Stimulated activated CD8-positive, alpha-beta memory T cell treated with anti-CD3 and anti-CD28 coated beads, Interleukin-7, amount 100 ng/mL, for 1 hour (primary cell): ENCODE measurements around the gene SLC41A1.
A peak's percentile ranks its signal among the peaks of the same experiment; 100 is the strongest.

ENCODE experiments used
- DNase-seq, 2 donors: peaks; one replicate each; pipeline ENCODE4 v3.0.0-alpha.2; 2020; ENCODE audit warnings: low read depth in 2 of 2

Gene SLC41A1

DNA sequence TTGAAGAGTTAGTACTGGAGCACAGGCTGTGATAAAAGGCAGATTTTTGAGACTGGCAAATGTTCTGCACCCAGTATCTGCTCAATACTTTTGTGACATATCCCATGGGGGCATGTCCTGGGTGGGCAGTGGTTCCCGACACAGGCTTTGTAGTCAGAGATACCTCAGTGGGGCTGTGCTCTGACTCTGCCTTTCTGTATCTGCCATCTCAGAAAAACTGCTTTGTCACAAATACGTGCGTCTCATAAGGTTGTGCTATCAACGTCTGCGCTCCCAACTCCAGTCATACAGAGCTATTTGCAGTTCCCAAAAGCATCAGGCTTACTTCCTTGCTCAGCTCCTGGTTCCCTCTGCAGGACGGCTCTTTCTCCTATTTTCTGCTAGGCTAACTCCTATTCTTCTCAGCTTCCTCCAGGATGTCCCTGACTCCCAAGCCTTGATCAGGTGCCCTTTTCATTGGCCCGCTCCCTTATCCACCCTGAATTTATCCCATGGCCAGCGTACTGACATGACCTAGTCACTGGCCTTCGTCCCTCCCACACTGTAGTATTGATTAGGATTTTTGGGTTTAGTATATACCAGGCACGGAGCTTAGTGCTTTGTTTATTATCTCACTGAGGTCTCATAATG is 25.6 kb downstream of the SLC41A1 start:
- no peak for DNase-seq

DNA sequence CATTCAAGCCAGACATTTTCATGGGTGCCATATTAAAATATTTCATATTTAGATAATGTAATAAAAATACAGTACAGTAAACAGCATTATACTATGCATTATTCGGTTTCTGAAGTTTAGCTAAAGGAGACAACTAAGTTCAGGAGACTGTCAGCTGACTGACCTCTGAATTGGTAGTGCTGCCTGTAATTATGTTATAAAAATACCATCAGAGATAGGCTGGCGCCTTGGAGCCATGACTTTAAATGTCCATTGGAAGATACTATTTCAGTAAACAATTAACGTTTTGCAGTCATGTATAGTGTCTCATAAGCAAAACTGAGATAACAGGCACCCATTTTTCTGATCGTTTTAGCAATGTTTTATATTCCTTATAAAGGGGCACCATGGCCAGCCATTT is 26.4 kb downstream of the SLC41A1 start:
- DNase-seq = no peak

DNA sequence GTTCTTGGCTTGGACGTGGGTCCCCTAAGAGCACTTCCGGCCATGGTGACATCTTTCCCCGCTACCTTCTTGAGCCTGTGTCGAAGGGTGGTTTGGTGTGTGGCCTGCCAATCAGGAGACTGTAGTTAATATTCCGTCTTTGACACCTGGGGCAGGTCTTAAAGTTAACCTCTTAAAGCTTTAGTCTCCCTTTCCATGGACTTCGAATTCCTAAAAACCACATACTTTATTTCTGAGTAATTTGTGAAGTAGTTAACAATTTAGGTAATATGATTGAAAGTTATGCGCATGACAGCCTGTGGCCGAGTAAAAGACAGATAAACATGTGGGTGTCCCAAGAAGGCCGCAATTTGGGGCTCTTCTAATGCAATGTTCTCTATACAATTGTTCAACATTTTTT is 27.6 kb downstream of the SLC41A1 start:
- no peak for DNase-seq

DNA sequence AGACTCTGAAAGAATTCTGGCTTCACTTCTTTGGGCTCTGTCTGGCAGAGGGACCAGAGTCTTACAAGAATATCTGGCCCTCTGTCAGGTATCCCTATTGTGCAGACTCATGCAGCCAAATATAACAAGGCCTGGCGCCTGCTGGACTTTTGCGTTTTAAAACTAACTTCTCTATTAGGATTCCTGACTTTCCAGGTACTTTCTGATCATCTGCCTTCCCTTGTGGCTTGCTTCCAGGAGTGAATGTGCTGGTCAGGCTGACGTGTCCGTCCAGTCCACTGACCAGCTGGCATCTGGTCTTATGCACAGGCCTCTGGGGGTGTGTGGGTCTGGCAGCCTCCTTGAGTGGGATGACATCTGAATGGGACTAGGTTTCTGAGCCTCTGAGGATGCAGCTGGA is 29.1 kb downstream of the SLC41A1 start:
- no peak for DNase-seq

DNA sequence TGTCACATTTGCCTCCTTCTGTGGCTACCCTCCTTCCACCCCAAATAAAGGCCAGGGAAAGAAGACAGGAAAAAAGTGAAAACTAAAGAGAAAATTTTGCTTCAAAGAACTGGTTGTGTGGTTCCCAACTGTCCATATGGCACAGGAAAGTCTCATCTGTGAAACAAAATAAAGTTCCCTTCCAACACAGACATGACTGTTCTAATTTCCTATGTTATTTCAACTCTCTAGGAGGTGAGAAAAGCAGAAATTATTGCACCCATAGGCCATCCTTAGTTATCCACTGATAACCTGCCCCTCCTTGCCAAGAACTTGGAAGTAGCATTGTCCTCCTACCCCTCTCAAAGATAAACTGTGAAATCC is 29.6 kb downstream of the SLC41A1 start:
- no peak for DNase-seq

DNA sequence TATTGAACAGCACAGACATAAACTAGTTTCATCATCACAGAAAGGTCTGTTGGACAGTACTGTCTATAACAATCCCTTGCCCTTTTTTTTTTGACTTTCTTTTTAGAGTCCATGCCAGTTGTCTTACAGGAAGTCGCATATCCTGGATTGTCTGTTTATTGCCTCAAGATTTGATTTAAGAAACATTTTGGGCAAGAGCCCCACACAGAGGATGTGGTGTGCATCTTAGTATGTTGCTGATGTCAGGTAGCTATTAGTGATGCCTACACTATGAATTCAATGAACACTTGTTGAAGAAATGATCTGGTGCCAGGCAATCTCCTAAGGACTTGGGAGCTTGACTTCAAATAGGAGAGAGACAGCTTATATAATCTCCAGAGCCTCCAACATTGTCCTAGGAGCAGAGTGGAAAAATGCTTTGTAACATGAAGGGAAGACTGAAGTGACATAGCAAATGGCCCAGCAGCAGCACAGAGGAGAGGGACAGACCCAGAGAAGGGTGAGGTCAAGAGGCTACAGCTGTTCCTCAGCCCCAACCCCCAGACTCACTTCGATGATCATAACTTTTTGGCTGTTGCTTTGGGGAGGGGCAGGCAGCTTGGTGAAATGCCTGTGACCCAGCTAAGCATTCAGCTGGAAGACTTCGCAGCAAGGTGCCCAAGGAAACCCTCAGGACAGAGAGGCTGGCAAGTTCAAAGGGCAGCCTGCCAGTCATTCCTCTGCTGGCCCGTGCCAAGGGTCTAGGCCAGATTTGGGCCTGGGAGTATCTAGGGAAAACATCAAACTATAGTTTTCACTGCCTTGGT is 30.2 kb downstream of the SLC41A1 start:
- no peak for DNase-seq

DNA sequence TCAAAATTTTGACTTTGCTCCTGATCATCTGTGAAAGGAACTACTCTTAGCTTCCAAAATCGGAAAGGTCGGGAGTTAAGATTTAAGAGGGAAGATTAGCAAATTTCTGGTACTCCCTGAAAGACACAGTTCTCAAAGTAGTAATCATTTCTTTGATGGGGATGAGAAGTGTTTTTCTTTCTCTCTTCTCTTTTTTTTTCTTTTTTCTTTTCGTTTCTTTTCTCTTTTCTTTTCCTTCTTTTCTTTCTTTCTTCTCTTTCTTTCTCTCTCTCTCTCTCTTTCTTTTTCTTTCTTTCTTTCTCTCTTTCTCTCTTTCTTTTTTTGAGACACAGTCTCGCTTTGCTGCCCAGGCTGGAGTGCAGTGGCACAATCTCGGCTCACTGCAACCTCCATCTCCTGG is 32.7 kb downstream of the SLC41A1 start:
- no peak for DNase-seq

DNA sequence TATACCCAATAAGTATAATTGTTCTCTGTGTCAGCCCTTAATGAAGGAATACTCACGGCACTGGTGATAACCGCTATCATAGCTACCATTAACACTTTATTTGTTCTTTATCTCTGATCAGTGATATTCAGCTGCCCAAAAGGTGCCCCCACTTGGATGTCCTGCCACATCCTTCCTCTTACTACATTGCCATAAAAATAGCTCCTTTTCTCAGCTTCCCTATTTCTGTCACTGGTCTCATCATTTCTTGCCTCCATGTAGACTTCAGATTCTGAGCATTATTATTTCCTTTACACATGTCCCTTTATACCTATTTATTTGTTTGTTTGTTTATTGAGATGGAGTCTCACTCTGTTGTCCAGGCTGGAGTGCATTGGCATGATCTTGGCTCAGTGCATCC is 35.0 kb downstream of the SLC41A1 start:
- no peak for DNase-seq

DNA sequence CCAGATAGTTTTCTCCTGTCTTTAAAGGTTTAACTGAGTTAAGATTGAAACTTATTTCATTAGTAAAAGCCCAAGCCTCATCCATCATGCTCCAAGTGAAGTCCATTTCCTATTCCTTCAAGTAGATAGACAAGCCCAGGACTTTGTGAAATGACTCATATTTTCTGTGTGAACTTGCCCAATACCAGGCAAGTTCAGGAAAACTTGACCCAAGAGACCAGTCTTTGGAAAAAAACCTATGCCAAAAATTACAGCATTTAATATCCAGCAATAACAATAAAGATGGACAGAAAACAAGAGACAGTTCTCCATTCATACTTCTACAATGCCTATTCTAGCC is 37.3 kb downstream of the SLC41A1 start:
- no peak for DNase-seq

DNA sequence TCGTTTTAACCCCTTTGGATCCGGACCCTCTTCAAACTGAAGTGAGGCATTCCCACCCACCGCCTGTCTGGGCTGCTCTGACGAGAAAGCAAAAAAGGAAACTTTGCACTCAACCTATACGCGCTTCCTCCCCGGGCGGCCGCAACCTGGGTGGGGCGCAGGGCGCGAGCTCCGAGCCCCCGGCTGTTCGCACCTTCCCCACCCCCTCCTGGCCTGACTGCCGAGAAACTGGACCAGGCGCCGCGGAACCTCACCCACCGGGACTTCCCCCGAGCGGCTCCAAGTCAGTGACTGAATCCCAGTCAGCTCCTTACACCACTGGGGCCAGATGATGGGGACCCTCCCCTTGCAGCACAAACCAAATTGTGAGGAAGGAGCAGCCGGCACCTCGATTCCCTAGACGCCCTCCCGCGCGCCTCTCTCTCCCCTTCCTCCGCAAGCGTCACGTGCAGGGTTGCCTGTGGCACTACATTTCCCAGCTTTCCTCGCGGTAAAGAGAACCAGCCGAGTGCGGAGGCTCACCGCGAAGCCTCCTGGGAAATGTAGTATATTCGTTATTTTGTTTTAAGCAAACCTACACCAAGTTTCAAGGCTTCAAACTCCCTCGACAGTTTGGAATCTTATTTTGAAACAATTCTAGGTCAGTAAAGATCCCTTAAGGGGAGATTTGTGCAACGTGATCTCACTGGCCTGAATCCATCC is 37.8 kb downstream of the SLC41A1 start, which contains the start of gene RAB29:
RAB29 (minus strand) TSS at position 468 of the 702 bp plus-strand sequence. CDS start 526 bp downstream, outside the sequence.
- DNase-seq = peak; percentile 62 to 76

DNA sequence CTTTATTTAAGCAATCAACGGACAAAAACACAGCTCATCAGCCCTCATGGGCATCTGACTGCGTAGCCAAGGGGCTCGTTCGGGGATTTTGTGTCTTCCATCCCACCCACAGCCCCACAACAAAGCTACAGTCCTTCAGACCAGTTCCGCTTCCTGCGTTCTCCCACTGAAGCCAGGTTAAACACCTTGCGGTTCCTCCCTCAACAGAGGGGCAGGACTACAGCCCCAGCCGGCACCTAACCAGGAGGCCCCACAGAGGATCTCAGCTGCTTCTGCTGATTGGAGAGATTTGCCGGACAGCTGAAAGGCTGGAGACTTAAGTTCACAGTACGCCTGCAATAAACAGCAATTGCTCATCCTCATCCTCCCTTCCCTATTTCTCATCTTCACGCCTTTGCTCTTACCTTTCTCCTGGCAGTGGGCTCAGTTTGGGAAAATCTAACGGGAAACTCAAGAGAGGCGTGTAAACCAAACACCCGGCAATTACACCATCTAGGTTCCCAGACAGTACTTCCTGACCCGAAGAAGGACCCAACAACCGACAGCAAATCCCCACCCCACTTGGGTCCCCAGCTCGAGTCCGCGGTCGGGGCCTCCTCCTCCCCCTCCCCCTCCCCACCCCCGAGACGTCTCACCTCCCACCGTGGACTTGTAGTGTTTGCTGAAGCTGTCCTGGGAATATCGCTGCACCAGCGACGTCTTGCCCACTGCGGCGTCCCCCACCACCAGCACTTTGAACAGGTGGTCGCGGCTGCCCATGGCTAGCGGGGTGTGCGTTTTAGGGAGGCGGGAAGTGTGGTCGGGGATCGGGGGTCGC is 38.6 kb downstream of the SLC41A1 start:
- DNase-seq = peak; percentile 6 to 19

DNA sequence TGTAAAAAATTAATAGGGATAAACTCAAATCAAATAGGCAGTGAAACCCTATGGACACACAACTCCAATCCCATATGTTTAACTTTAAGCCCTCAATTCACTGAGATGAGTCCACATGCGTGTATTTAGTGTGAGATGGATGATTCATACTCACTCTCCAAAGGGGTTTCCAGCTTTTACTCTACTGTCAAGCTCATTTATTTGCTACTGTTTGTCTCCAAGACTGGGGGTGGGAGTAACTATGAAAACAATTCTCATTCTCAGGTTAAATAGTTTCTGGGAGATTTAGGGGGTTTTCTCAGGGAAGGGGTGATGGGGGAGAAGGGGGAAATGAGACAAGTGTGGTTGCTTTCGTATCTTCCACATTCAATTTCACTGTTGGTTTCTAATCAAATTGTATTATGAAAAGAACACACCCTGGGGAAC is 40.4 kb downstream of the SLC41A1 start:
- no peak for DNase-seq

DNA sequence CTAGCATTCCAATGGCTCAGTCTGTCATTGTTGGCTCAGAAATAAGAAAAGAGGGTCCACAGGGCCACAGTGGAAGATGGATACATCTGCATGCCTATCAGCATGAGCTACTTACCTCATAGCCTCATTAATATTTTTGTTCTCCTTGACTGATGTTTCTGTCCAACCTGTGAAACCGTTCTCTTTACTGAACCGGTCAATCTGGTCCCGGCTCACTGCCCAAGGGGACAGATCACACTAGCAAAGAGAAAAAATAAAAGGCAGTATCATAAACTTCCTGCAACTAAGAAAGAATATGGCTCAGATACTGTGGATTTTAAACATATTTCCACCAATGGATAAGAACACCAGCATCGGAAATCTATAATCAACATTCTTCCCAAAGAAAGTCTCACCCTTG is 42.4 kb downstream of the SLC41A1 start:
- no peak for DNase-seq

DNA sequence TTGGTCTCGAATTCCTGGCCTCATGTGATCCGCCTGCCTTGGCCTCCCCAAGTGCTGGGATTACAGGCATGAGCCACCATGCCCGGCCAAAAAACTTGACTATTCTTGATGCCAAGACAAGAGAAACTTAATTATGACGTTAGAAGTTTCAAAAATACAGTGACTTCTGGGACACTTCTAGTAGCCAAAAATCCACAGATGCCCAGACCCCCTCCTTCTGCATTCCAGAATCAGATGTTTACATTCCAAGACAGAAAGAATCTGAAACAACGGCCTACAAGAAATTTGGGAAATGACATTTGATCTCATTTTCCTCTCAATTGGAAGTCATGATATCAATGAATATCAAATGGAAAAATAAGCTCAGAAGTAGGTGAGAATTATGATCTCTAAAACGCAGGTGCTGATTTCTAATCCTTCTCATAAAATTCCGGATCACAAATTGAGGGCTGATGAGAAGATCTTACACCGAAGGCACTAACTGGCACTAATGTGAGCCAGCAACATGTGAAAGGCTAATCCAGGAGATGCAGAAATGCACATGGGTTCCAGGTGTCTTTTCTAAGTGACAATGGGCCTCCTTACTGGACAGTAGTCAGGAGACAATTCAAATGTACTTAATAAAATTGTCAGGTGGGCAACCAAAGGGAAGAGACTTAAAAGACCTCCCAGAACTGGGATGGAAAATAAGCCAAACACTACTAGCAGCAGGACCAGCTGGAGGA is 43.2 kb downstream of the SLC41A1 start:
- DNase-seq = no peak

DNA sequence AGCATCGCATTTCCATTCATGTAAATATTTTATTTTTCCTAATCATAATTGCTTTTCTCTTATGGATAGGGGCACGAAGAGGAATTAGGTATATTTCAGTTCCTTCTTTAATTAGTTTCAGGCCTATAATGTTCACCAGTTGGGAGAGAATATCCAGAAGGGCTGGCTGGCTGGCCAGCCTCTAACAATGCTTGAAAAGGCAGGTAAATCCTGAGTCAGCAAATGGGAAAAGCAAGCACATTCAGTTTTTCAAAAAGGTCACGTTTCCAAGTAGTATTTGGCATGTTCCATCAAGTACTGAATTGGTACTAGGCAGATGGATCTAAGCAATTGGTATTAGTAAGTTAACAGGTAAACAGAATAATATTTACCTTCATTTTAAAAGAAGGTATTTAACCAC is 45.8 kb downstream of the SLC41A1 start:
- DNase-seq = no peak

DNA sequence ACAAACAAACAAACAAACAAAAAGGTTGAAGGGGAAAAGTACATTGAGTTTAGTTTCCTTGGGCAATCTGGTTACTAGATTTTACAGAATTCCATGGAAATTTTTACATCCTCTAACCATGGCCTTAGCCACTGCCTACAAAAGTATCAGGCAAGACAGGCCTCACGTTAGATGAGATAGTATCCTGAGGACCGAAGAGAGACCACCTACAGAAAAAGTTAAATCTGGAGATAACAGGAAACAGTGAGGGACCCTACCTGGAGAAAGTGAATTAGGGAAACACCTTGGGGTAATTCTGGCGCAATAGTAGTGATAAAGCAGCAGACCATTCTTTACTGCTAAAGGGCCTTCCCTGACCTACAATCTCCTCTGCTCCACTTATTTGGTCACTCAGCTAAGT is 46.4 kb downstream of the SLC41A1 start:
- DNase-seq = no peak

DNA sequence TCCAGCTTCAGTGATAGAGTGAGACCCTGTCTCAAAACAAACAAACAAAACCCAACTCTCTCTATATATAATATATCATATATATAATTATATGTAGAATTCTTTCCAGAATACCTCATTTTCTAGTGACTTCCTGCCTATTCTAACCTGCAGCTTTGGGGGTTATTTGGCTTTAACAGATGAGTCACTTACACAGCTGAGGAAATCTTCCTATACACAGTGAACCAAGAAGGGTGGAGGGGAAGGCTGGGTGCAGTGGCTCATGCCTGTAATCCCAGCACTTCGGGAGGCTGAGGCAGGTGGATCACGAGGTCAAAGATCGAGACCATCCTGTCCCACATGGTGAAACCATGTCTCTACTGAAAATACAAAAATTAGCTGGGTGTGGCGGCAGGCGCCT is 47.0 kb downstream of the SLC41A1 start:
- DNase-seq = no peak

DNA sequence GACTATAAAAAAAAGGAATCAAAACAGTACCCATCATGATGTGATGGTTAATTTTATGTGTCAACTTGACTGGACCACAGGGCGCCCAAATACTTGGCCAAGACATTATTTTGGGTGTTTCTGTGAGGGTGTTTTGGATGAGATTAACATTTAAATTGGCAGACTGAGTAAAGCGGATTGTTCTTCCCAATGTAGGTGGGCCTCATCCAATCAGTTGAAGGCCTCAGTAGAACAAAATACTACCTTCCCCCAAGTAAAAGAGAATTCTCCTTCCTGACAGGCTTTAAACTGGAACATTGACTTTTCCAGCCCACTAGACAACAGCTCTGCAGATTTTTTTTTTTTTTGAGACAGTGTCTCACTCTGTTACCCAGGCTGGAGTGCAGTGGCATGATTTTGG is 48.4 kb downstream of the SLC41A1 start:
- no peak for DNase-seq

DNA sequence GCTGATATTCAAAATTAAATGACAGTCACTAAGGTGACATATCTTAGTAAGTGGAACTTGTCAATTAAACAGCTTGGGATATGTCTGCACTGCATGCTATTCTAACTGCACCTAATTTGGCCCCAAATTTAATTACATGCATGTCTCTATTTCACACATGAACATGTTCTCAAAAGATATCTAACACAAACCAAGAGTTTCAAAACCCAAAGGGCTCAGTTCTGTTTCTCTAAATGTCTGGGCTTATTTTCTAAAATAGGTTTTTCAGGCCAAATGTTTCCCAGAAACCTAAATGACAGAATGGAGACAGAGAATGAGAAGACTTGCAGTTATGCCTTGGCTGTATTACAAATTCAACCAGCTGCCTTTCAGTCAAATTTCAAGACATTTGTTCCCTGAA is 49.0 kb downstream of the SLC41A1 start:
- no peak for DNase-seq

DNA sequence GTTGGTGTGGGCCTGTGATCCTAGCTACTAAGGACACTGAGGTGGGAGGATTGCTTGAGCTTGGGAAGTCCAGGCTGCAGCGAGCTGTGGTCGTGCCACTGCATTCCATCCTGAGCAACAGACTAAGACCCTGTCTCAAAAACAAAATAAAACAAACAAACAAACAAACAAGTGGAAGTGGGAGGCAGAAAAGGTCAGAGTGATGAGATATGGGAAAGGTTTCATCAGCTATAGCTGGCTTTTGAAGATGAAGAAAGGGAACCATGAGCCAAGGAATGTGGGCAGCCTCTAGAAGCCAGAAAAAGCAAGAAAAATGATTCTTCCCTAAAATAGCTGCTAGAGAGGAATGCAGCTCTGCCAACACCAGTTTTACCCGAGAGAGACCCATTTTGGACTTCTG is 52.4 kb downstream of the SLC41A1 start:
- DNase-seq = no peak

DNA sequence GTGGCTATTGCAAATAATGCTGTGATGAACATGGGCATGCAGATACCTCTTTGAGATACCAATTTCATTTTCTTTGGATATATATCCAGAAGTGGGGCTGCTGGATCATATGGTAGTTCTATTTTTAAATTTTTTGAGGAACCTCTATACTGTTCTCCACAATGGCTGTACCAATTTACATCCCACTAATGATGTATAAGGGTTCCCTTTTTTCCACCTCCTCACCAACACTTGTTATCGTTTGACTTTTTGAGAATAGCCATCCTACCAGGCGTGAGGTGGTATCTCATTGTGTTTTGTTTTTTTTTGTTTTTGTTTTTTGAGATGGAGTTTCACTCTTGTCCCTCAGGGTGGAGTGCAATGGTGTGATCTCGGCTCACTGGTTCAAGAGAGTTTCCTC is 56.4 kb downstream of the SLC41A1 start:
- DNase-seq = no peak

DNA sequence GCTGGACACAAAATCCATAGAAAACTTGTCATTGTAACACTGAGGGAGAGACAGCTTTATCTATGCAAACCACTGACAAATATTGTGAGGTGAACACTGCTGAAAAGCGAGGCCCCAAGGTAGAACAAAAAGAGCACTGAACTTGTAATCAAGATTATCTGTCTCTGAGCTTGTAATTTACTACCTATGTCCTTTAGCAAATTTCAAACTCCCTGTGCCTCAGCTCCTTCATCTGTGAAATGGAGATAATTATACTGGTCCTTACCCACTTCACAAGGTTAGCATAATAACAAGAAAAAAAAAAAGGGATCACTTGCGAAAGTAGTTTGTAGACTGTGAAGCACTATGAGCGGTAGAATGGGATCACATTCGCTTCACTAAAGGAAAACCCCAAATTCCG is 58.1 kb downstream of the SLC41A1 start:
- DNase-seq = no peak
